ENCODE measurements around the gene OR2F1.

DNA sequence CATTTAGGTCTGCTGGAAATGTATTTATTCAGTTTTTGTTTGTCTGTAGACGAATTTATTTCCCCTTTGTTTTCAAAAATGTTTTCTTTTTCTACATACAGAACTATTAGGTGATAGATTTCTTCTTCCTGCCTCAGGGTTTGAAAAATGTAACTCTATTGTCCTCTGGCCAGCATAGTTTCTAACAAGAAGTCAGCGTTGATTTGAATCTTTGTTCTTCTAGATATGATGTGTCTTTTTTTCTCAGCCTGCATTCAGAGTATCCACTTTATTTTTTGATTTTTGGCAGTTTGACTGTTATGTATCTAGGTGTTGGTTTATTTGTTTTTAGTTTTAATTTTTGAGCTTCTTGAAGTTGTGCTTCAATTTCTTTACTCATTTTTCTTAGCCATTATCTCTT lies 7.5 kb upstream of the OR2F1 start:
- TF ChIP-seq OSR1 (CRISPR knock-in tag; IDR thresholded peaks at IDR 0.05) (no peak), ZNF565 (CRISPR knock-in tag; conservative IDR thresholded peaks at IDR 0.05; ENCODE audit: low read depth) (no peak), ZC3H10 (CRISPR knock-in tag; IDR thresholded peaks at IDR 0.05) (no peak), TCF4 (CRISPR knock-in tag; IDR thresholded peaks at IDR 0.05; ENCODE audit: borderline replicate concordance) (no peak), SNAI2 (CRISPR knock-in tag; IDR thresholded peaks at IDR 0.05) (no peak), TOX (CRISPR knock-in tag; IDR thresholded peaks at IDR 0.05; ENCODE audit: borderline replicate concordance) (no peak), ZFP3 (CRISPR knock-in tag; IDR thresholded peaks at IDR 0.05) (no peak), ZNF8 (CRISPR knock-in tag; IDR thresholded peaks at IDR 0.05) (no peak)
- TF ChIP-seq, protein P1, sequence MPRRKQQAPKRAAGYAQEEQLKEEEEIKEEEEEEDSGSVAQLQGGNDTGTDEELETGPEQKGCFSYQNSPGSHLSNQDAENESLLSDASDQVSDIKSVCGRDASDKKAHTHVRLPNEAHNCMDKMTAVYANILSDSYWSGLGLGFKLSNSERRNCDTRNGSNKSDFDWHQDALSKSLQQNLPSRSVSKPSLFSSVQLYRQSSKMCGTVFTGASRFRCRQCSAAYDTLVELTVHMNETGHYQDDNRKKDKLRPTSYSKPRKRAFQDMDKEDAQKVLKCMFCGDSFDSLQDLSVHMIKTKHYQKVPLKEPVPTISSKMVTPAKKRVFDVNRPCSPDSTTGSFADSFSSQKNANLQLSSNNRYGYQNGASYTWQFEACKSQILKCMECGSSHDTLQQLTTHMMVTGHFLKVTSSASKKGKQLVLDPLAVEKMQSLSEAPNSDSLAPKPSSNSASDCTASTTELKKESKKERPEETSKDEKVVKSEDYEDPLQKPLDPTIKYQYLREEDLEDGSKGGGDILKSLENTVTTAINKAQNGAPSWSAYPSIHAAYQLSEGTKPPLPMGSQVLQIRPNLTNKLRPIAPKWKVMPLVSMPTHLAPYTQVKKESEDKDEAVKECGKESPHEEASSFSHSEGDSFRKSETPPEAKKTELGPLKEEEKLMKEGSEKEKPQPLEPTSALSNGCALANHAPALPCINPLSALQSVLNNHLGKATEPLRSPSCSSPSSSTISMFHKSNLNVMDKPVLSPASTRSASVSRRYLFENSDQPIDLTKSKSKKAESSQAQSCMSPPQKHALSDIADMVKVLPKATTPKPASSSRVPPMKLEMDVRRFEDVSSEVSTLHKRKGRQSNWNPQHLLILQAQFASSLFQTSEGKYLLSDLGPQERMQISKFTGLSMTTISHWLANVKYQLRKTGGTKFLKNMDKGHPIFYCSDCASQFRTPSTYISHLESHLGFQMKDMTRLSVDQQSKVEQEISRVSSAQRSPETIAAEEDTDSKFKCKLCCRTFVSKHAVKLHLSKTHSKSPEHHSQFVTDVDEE (CRISPR knock-in tag; IDR thresholded peaks at IDR 0.05) = no peak
